HEK293T (cell line): ENCODE data around the gene OLFM1.

Source experiments
- ARNT ChIP-seq: fragments of 450-650 bp; IDR thresholded peaks from 2 replicates; pipeline ENCODE4 v1.6.1; 2017; ENCODE audit warnings: mild to moderate bottlenecking
- FOXA1 ChIP-seq: fragments of 450-650 bp; IDR thresholded peaks from 2 replicates; pipeline ENCODE4 v1.6.1; 2016; ENCODE audit warnings: mild to moderate bottlenecking

DNA sequence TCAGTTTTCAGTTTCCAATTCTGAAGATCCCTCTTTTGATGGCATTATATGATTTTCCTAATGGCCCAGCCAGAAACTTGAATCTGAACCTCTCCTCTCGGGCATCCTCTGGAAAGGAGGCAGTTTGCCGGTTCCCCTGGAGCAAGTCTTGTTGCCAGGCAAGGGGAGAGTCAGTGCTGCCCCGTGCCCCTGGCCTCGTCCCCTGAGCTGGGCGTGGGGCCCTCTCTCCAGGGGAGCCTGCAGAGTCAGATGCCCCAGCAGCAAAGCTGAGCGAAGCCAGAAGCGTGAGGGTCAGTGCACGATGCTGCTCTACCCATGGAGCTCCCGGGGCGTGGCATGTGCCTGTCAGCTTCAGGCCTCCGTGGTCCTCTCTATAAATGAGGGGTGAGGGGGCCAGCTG lies 14.0 kb downstream of the OLFM1 start:
- TF ChIP-seq ARNT (no peak), FOXA1 (no peak)
